ENCODE results near the gene COL16A1. TPM values are rescaled to one million over a fixed set of nuclear protein-coding genes. Genes with fewer than 3 reads are reported as not detected.

COL16A1 gene
- total and polyA plus RNA-seq, 2 of the 4 experiments (the other 2 are of a cell fraction), result 34.2 to 62.8 TPM

- Histone ChIP-seq H4K91ac (ENCODE audit: insufficient read depth, low read depth, low read length) (no peak overlapping the region), H2BK120ac (ENCODE audit: low read depth, low read length) (no peak overlapping the region; the same call in 1 of the 2 replicates), H3K9me1 (ENCODE audit: insufficient read depth, low read length) (peaks cover 7% of the 10 kb centered on the region; the same call in 1 of the 2 replicates), H2BK20ac (ENCODE audit: low read depth, low read length) (no peak overlapping the region), H3K23ac (ENCODE audit: low read depth, low read length) (no peak overlapping the region), H2BK5ac (ENCODE audit: low read depth, low read length, poor library complexity, severe bottlenecking) (no peak overlapping the region), H3K18ac (ENCODE audit: low read depth, low read length) (no peak overlapping the region), H3K14ac (replicated peaks; ENCODE audit: low read depth, low read length) (no peak overlapping the region), H3K4me1 (ENCODE audit: control insufficient read depth, insufficient read depth, low read length) (peaks cover 12% of the 10 kb centered on the region), H3K56ac (ENCODE audit: extremely low read depth, insufficient read depth, low read length) (no peak overlapping the region), H2AK5ac (ENCODE audit: low read depth, low read length) (peak overlapping the region; percentile 33; the same call in 1 of the 2 replicates), H3K27me3 (ENCODE audit: control insufficient read depth, insufficient read depth, low read length) (no peaks in the 10 kb centered on the region), H4K5ac (ENCODE audit: low read depth, low read length) (no peak overlapping the region), H3K79me1 (ENCODE audit: low read depth in 1 of 2, low read length in 2 of 2) (peaks cover 0 to 3% of the 10 kb centered on the region in 2 experiments; a peak in 1 of 4 replicates), H3K9ac (ENCODE audit: low read depth, low read length) (no peak overlapping the region), H2AFZ (replicated peaks; ENCODE audit: low read length, poor library complexity) (peak overlapping the region; percentile 33), H4K20me1 (ENCODE audit: insufficient read depth, low read length) (no peaks in the 10 kb centered on the region), H3K27ac (ENCODE audit: insufficient read depth, low read length) (no peak overlapping the region), H3K4me2 (ENCODE audit: low read depth, low read length) (no peak overlapping the region), H2AK9ac (replicated peaks; ENCODE audit: low read depth, low read length, poor library complexity) (peak overlapping the region; percentile 48), H3K9me3 (ENCODE audit: control insufficient read depth, insufficient read depth, low read length) (no peaks in the 10 kb centered on the region), H4K8ac (ENCODE audit: low read depth in 2 of 2, low read length in 2 of 2) (no peak overlapping the region), H3K4me3 (ENCODE audit: insufficient read depth, low read depth, low read length) (no peak overlapping the region), H3K4ac (ENCODE audit: low read depth, low read length) (no peak overlapping the region), H2BK15ac (ENCODE audit: low read depth, low read length) (no peak overlapping the region), H3K36me3 (ENCODE audit: control insufficient read depth, insufficient read depth, low read length) (peaks cover 75% of the 10 kb centered on the region)
- in situ Hi-C loops (cut with MboI; ENCODE audit: low sequenced_read_pairs), result loop anchor here (10.0 kb wide), 1 partner anchor 75 kb away; no protein-coding TSS in a partner anchor
- 83% methylated on average over 1 of the region's 7 CpGs; no CpG with 5 or more reads in 1 of the 2 experiments for WGBS, 2 experiments (ENCODE audit: extremely low coverage in 2 of 2, insufficient read length in 1 of 2)
- ChIA-PET POLR2A (ENCODE audit: unreplicated experiment) (no interaction called here), CTCF (interaction anchor here (0.8 kb wide), 1 partner anchor 119 kb away, joined by 3 read pairs; no protein-coding TSS in a partner anchor)
- BruUV-seq (replicated peaks), result no TSS peak
- no peak for ATAC-seq (ENCODE audit: low read depth)
- intact Hi-C loops (cut with micrococcal nuclease), result no loop called here
- TF ChIP-seq RFX5 (IDR thresholded peaks at IDR 0.05; ENCODE audit: low read depth, low read length) (no peak), MAZ (IDR thresholded peaks at IDR 0.05; ENCODE audit: borderline replicate concordance, low read depth, low read length) (no peak), MXI1 (IDR thresholded peaks at IDR 0.05; ENCODE audit: borderline replicate concordance, low read depth, low read length) (no peak), NFE2L2 (IDR thresholded peaks at IDR 0.05; ENCODE audit: low read depth, low read length) (no peak), CHD1 (IDR thresholded peaks at IDR 0.05; ENCODE audit: low read depth, low read length) (no peak), SMC3 (IDR thresholded peaks at IDR 0.05; ENCODE audit: low read depth, low read length) (no peak), FOS (IDR thresholded peaks at IDR 0.05; ENCODE audit: low read depth, low read length) (no peak)
- TF ChIP-seq, protein P1, sequence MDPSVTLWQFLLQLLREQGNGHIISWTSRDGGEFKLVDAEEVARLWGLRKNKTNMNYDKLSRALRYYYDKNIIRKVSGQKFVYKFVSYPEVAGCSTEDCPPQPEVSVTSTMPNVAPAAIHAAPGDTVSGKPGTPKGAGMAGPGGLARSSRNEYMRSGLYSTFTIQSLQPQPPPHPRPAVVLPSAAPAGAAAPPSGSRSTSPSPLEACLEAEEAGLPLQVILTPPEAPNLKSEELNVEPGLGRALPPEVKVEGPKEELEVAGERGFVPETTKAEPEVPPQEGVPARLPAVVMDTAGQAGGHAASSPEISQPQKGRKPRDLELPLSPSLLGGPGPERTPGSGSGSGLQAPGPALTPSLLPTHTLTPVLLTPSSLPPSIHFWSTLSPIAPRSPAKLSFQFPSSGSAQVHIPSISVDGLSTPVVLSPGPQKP (IDR thresholded peaks at IDR 0.05; ENCODE audit: borderline replicate concordance, low read depth, low read length), result no peak
- TF ChIP-seq, protein P2, sequence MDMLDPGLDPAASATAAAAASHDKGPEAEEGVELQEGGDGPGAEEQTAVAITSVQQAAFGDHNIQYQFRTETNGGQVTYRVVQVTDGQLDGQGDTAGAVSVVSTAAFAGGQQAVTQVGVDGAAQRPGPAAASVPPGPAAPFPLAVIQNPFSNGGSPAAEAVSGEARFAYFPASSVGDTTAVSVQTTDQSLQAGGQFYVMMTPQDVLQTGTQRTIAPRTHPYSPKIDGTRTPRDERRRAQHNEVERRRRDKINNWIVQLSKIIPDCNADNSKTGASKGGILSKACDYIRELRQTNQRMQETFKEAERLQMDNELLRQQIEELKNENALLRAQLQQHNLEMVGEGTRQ (IDR thresholded peaks at IDR 0.05; ENCODE audit: low read depth, low read length), result no peak
- dilution Hi-C loops (cut with HindIII; ENCODE audit: low sequenced_read_pairs, unreplicated experiment), result no loop called here
- DNase-seq, result no peak
These were observed 34.4 kb downstream of the COL16A1 start for GRCh38 chr1:31669433-31669785.

All from IMR-90 (cell line).